SKM-1 (cell line): ENCODE measurements around the gene POU4F2.
"Not testable (repeated sequence)": the region's sequence is repeated elsewhere in the genome, so short reads cannot be mapped to it uniquely, and the experiment has no call there.

Experiments
- DNase-seq: peaks from one replicate; lab custom pipeline; 2025; ENCODE audit not compliant: unreplicated experiment; lab: John Stamatoyannopoulos, UW

POU4F2 gene

DNA sequence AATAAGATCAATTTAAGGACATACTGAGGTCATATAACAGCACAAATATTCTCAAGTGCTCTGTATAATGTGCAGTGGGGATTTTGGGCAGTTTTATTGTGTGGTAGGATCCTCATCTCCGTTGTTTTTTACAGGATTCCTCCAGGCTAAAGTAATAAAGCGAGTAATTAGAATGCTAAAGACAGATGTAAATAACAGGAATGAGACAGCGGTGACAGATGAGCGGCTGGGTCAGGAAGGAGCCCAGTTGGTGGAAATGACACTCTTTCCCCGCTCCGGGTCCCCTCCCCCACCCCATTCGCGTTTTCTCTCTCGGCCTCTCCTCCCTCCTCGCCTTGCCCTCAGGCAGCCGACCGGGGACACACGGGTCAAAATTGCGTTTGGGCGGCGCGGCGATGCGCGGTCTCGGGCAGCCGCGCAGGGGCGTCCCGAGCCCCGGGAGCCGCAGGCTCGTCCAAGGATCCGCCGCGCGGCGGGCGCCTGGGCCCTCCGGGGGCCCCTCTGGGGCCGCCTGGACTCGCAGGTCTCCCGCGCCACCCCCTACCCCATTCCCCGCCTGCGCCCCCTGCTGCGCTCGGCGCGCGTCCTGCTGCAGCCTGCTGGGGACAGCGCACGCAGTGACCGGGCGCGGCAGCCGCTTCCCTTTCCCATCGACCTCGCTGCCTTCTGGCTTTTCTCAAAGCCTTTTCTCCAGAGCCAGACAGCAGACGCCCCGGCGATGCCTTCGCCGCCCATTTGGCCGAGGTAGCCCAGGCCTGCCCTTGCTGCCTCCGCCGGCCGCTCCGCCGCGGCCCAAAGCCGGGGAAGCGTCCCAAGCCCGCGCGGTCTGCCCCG is 16.2 kb downstream of the POU4F2 start:
- DNase-seq: no peak

DNA sequence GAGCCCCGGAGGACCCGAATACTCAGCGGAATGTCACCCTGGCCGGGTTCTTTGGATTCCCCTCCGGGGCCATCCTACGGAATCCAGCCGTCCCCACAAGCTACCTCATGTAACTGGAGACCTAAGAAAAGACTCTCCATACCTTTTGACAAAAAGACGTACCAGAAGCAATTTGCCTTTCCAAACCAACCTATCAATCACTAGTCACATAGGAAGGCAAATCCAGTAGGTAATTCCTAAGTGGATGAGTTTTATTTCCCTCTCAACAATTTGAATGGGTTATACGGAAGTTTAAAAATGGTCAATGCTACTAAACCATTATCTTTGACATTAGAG is 16.8 kb downstream of the POU4F2 start:
- no peak for DNase-seq

- no peak for DNase-seq
Observed at GRCh38 chr4:146661367-146661766, 22.7 kb downstream of the POU4F2 start.

GRCh38 chr4:146663968-146664311 is 25.2 kb downstream of the POU4F2 start:
- DNase-seq: not testable (repeated sequence)

- no peak for DNase-seq
Observed at GRCh38 chr4:146674829-146675570, 36.3 kb downstream of the POU4F2 start.
